OCI-LY7 (cell line): ENCODE measurements around the gene ACTL7A.

ENCODE experiments used
- CTCF ChIP-seq: fragments of 200-600 bp; sonication (generic); conservative IDR thresholded peaks from 2 replicates; pipeline ENCODE4 v1.5.1; 2014; ENCODE audit warnings: mild to moderate bottlenecking, antibody characterized with exemption, low read length, moderate library complexity, mixed read lengths
- EZH2phosphoT487 ChIP-seq: fragments of 200-600 bp; sonication (generic); IDR thresholded peaks from 2 replicates; pipeline ENCODE4 v1.6.1; 2018; ENCODE audit warnings: low read depth, borderline replicate concordance, mild to moderate bottlenecking, mixed run types, antibody characterized with exemption, low read length, moderate library complexity, mixed read lengths

GRCh38 chr9:108880738-108881316 is 18.8 kb downstream of the ACTL7A start:
- TF ChIP-seq CTCF (no peak), EZH2phosphoT487 (no peak)
